Stimulated activated CD4-positive, alpha-beta T cell treated with anti-CD3 and anti-CD28 coated beads, Interleukin-12 subunit alpha, Interleukin-12 subunit beta, amount 100 ng/mL, for 4 hours (primary cell): ENCODE measurements around the gene ZFYVE21.

Experiments used
- DNase-seq: peaks from one replicate; pipeline ENCODE4 v3.0.0-alpha.2; 2020

ZFYVE21 gene

DNA sequence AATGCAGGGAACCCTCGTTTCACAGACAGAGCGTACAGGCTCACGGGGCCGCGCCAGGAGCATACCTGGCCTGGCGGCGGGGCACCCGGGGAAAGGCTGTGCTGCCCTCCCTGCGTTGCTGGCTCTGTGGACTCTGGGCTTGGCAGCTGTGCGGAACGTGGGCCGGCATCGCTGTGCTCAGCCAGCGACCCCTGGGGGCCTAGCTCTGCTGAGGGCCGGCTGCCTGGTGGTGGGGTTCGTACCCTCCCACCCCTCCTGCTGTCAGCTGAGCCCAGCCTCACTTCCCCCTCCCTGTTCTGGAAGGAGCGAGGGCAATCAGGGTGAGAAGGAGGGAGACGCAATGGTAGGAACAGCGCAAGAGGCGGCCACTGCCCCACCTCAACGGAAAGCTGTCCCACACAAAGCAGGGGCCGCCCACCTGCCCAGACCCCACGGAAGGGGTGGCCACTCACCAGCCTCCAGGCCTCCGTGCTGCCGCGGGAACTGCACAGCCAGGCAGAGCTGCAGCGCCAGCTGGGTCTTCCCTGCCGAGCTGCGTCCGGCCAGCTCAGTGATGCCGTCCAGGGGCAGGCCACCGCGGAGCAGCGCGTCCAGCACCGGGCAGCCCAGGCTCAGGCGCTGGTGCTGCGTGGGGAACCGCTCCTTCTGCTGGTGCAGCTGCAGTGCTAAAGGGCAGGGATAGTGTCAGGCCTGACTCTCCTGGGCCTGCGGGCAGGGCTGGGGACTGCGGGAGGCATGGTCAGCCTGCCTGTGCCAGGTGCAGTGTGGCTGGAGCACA lies 8.9 kb upstream of the ZFYVE21 start:
- DNase-seq = no peak

DNA sequence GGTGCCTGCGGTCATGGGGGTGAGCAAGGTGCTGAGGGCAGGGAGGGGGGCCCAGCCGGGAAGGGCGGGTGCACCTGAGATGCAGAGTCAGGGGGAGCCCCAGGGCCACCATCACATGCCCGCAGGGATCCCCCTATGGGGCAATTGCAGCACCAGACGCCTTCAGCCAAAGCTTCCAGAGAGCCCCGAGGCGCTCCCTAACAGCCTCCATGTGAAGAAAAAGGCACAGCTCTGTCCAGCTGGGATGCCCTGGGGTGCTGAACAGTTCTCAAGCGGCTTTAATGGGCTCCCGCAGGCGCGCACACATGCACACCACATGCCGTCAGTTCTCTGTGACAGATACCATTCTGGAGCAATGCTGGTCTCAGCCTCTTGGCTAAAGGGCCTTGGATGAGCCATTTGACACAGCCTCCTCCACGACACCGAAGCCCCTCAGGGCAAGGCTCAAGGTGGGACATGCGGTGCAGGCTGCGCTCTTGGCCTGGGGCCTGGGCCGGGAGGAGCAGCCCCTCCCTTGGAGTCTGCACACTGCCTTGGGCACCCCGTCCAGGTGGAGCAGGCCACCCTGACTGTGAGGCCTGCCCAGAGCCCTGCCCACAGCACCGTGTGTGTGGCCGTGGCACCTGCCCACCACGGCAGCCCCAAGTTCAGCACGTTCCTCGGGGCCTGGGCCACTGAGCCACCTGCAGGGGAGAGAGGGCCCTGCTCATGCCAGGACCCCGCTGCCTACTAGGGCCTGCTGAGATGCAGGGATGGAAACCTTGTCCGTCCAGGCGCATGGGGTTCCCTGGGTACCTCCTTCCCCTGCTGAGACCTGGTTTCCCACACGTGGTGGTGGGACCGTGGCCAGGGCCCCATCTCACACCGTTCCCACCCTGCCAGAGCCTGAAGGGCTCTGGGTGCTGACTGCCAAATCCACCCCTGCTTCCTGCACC lies 8.0 kb upstream of the ZFYVE21 start:
- no peak for DNase-seq

DNA sequence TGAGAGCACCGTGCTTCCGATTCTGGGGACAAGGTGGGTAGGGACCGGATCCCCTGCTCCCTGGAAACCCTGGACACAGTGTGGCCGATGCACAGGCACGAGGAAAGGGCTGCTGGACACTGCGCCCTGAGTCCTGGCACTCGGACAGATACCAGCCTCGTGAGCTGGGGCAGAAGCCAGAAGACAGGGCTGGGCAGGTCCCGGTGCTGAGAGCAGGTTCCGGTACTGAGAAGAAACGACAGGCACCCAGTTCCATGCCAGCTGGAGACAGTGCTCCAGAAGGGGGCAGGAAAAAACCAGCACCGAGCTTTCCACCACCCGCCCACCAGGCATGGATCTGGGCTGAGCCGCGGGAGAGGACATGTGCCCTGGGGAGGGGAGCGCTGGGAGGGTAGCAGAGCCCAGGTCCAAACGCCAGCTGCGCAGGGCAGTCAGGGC lies 6.8 kb upstream of the ZFYVE21 start:
- DNase-seq = no peak

DNA sequence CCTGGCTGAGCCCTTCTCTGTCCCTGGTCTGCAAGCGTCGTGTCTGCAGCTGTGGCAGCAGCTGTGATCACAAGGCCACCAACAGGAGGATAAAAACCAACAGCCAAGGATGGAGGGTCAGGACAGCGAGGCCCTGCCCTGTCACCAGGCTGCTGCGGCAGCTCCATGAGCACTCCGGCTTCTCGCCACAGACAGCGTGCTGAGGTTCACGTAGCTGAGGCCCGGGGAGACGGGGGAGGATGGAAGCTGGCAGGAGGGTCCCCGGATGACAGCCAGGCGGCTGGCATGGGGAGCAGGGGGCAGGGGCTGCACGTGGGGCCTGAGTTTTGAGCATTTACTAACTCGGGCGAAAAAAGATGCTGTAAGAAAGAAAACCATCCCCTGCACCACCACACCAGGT lies 5.8 kb upstream of the ZFYVE21 start:
- no peak for DNase-seq

DNA sequence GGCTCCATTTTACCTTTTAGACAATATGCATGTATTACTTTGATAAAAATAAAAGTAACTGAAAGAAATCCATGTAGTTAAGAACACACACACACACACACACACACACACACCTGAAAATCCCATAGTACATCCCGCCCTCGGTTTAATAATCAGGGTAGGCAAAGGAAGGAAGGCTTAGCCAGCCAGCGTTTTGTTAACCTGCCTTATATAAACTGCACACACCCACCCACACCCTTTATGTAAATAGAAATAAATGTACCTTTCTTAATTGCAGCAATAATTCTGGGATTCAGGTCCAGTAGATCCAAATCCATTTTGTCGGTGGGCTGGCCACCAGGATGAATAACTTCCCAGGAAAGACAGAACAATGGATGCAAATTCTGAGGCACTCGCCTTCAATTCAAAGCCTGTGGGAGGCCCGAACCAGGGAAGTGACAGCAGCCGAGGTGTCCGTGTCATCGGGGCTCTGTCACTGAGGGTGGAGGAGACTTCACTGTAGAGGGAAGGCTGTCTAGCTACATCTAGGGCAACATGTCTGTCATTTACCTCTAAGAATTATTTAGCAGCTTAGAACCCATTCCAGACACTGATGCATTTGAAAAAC lies 4.7 kb upstream of the ZFYVE21 start:
- no peak for DNase-seq

DNA sequence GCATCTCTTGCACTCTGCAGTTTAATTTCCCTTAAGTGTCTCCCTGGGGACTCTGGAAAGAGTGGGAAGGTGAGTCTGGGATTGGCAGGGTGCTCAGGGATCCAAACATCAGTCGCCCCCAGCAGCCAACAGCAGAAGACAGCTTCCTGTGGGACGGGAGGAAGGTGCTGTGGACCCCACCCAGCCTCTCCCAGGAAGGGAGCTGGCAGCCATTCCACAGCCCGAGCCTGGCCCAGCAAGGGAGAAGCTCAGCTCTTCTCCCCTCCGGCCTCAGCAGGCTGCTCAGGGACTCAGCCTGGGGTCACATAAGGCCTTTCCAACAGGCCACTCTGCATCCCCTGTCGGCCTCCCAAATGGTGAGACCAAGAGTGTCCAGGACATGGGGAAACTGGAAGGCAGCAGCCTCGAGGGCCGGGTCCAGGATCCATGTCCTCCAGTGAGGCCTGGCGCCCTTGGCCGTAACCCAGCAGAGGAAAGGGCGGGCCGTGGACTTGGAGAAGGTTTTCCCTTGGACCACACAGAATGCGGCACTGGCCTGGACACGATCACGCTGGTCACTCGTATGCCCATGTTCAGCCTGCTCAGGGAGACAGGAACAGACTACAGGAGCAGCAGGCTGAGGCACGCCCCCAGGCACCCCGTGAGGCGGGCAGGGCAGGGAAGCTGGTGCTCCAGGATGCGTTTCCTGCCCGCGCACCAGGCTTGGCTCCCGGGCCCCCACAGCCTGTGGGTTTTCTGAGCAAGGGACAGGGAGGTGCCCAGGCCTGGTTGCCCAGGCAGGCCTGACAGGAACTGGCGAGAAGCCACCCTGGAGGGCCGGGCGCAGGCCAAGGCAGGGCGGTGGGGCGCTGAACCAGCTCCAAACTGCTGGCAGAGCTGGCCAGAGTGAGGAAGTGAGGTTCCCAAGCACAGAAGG lies 3.8 kb upstream of the ZFYVE21 start:
- no peak for DNase-seq

DNA sequence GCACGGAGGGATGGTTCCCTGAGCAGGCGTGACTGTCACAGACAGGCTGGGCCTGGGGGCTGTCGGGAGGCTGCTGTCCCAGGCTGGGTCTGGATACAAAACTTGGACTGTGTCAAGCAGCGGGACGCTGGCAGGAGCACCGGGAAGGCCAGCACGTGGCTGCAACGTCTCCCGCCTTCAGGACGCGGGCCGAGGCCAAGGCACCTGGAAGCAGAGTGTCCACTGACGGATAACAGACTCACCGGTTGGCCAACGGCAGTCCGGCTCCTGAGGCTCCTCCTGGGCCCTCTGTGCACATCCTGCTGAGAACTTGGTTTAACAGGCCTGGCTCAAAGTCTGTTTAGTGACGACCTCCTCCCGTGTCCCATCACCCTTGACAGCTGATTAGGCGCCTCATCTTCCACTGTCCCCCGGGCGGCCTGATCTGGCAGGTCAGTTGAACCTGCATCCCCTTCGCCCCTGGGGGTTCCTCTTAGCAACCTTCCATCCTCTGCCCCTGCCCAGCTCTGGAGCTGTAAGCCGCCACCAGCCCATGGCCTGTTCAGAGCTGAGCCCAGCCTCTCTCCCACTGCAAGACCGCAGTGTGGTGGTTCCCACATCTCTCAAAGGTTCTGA lies 2.9 kb upstream of the ZFYVE21 start:
- no peak for DNase-seq

DNA sequence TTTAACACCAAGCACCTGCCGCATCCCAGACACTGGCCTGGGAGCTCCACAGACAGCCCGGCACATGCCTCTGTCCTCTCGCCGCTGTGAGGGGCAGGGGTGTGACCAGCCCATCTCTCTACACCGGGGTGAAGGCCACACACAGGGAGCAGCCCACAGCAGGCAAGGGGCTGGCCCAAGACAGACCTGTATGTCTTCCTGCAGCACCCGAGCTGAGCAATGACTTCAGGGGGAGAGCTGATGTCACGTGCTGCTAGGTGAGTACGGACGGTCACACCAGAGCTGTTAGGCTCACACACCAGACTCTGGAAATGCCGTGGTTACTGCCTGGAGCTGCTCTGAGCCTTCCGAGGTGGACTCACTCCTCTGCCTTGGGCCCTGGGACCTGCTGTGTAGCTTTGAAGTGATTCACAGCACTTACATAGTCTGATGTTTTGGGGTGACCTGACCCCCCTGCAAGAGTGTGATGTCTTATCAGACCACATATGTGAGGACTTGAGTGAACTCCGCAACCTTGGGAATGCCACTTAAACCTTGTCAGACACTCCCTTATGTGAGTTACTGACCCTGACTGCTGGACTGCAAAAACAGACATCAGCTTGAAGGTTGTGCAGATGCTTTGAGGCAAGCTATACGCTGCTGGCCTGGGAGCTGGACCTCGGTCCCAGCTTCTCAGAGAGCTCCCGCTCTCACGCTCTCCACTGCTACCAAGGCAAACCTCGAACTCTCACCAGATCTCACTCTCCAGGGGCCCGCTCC lies 2.1 kb upstream of the ZFYVE21 start:
- no peak for DNase-seq

DNA sequence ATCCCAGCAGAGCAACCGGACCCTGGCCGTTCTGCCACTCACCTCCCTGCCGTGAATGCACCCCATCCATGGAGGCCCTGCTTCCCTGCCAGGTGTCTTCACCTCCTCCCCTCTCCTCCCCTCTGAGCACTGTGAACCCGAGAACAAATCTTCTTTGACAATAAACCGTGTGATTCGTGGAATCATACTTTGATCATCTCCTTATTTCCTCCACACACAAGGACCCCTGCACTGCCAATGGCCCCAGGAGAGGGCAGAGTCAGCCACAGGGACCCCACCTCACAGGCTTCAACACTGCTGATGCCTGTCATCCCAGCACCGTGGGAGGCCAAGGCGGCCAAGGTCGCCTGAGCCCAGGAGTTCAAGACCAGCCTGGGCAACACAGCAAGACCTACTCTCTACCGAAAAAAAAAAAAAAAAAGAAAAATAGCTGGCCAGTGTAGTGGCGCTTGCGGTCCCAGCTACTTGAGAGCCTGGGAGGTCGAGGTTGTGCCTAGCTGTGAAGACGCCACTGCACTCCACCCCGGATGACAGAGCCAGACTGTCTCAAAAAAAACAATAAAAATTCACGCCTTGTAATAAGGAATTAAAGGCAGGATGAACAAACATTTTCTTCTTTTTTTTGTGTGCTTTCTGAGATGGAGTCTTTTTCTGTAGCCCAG lies 1.4 kb upstream of the ZFYVE21 start:
- no peak for DNase-seq

DNA sequence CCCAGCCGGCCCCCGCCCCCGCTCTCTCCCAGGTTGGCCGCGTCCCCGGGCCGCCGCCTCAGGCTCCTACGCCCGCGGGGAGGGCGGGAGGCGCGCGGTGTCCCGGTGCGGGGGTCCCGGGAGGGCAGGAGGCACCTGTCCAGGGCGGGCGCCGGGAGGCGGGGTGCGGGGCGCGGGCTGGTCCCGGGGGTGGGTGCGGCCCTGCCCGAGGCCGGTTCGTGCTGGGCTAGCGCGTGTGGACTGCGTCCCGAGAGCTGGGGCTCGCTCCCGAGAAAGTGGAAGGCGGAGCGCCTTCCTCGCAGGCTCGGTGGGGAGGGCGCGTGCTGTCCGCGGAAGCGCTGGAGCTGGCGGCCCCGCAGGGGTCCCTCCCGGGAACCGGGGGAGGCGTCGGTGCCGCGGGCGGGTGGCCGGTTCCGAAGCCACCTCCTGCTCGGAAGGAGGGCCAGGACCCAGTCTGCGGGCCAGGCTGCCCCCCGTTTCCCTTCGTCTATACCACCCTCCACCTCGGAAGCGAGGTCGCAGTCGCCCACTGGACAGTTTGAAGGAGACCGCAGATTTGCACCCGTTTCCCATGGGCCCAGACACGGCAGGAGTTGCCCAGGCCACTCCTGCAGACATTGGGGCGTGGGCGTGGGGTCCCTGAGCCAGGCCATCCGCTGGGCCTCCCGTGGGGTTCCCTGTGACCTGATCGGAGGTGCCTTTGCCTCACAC lies 636 bp downstream of the ZFYVE21 start:
- no peak for DNase-seq

DNA sequence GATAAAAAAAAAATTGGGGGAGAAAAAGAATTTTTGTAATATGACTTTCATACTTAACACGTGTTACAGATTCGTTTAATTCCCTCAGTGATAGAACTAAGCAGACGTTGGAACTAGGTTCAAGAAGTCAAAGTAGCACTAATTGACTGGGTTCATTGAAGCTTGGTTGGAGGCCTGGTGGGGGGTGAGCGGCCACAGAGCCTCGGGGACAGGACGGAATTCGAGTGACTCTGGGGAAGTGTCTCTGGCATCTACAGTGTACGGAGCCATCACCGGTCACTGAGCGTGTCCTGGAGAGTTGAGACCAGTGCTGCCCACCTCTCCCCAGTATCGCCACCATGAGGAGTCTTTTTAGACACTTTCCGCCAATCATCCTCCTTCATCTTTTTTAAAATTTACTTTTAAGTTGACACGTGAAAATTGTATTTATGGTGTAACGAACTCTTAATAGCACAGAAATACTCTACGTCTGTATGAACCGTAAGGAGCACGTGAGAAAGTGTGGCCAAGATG lies 1.3 kb downstream of the ZFYVE21 start:
- DNase-seq = no peak

DNA sequence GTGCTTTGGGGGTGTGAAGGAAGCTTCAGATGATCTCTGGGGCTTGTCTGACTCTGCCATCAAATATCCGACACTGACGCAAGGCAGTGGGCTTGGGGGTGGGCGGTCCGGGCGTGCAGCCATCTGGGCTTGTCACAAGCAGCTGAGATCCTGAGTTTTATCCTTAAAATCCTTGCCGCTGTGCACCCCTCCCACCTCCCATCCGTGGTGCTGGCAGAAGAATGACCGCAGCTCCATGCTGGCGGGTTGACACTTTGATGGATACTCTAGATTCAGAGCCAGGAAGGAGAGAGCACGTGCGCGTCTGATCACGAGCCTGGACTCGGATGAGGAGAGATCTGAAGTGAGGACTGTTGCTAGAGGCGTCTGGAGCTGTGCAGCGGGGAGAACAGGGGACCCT lies 3.0 kb downstream of the ZFYVE21 start:
- no peak for DNase-seq

DNA sequence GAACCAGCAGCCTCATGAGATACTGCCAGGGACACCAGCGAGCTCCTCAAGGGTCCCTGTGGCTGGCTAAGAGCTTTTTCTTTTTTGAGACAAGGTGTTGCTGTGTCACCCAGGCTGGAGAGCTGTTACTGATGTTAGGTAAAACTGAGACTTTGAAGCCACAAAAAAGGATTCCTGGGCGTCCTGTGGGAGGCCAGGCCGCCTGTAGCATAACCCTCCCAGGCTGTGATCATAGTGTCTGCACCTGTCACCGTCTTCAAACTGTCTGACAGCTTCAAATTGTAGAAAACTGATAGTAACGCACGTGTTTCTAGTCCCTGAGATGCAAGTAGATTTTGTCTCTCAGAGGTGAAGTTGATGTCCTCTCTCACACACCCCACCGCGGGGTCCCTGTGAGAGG lies 4.1 kb downstream of the ZFYVE21 start:
- no peak for DNase-seq

DNA sequence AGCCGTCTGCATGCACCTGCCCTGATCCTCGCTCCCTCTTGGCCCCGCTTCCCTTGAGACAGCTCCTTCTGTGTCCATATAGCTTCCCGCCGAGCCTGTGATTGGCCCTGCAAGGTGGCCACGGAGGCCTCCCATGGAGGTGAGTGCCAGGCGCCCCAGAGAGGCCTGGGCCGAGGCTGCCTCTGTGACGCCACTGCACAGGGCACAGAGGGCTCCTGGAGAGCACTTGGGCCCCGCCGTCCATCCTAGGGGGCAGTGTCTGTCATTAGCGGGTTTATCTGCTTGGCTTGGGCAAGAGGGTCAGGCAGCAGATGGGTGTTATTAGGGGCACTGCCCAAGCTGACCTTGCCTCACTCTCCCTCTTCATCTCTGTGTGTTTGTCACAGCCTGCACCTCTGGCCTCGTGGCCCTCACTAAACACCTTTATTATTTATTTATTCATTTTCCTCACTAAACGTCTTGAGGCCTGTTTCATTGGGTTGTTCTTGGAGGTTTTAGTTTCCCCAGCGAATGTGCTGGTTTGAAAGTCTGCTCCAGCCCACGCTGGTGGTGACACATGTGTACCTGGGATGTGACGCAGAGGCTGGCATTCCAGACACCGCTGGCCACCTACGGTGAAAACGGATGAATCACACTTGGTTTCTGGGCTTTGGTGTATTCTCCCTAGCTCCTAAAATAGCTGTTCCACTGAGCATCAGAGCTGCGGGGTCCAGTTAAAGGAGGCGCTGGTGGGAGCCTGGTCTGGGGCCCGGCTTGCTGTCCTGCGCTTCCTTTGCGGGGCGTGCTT lies 5.9 kb downstream of the ZFYVE21 start:
- DNase-seq = peak; percentile 28

DNA sequence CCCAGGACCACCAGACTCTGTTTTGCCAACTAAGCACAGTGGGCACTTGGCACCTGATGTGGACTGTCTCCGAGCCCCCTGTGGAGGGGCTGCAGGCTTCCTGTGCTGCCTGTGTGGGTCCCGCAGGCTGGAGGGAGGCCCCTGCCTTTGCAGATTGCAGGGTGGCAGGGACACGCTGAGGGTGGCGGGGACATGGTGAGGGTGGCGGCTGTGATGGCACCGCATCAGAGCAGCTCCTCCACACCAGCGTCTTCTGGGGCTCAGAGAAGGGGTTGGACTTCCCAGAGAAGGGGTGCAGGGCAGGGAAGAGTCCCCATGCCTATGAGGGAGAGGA lies 8.1 kb downstream of the ZFYVE21 start:
- DNase-seq = no peak

DNA sequence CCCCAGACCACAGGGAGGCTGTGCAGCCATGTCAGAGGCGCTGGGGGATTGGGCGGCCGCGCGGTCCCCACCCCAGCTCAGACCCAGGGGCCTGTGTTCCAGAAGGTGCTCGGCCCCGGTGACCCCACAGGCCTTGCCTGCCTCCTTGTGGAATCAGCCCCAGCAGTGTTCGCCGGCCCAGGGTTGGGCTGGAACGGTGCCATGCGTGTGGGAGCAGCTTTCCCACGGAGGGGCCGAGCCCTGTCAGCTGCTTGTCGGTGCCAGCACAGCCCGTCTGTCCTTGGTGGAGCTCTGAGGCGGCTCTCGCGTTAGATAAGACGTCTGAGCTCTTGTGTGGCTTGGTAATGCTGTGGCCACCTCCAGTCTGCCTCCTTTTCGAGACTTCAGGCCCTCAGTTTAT lies 8.5 kb downstream of the ZFYVE21 start:
- DNase-seq = no peak

DNA sequence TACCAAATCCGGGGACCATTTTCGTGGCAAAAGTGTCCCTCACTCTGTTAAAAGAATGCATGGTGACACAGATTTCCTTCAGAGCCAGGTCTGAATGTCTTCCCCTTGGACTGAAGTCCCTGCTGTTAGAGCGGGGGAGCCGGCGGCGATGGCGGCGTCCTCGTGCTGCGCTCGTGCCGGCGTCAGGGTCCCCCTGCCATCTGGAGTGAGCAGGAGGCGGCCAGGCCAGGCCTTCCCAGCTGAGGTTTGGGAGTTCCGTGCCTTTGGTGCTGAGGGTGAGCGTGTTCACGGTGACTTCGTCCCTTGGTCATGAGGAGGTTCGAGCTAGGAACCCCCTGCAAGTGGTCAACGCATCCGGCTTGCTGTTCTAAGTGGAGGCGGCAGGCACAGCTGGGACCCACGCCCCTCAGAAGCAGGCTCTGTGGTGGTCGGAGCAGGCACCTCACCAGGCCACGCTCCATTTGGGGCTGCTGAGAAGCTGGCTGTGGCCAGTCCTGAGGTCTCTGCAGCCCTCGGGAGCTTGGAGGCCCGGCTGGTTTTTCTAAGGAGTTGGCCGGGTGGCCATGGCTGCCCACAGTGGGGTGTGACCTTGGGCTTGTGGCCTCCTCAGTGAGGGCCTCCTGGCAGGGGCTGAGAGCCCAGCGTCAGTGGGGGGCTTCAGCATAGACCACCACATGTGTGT lies 9.5 kb downstream of the ZFYVE21 start:
- DNase-seq = no peak

DNA sequence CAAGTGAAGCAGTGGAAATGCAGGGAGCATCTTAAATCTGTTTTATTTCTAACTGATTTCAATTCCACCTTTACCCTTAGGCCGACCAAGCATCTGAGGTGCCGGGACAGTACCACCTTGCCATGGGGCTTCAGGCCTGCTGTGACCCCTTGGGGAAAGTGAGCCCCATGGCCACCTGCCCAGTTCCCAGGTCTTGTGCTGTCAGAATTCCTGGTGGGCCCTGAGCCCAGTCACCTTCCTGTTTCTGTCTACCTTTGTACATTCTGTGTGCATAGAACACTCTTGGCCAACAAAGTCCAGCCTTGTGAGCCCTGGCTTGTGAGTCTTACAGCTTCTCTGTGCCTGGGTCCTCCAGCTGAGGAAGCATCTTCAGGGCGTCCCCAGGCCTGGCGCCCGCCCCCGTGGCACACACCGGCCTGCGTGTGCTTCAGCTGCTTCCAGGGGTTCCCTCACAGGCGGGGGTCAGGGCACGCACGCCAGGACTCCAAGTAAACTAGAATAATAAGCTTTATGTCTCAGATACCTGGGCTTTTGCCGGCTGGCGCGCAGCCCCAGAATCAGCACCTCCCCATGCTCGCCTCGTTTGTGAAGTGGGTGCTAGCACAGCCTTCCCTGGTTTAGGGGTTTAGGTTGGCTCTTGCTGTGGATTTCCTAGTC lies 10.3 kb downstream of the ZFYVE21 start:
- no peak for DNase-seq
